GM13977 (cell line): ENCODE results near the gene DGKD.

Experiments used
- DNase-seq: peaks from one replicate; pipeline ENCODE4 v3.0.0; 2012; ENCODE audit warnings: low spot score
- CTCF ChIP-seq: IDR thresholded peaks from 2 replicates; pipeline ENCODE4 v1.5.1; 2012; ENCODE audit warnings: mild to moderate bottlenecking, control low read depth; ENCODE audit not compliant: insufficient read depth; ENCODE audit errors: extremely low read depth, missing control alignments
- in situ Hi-C: fragments of 300-500 bp; cut with MboI; formaldehyde crosslinking; loops from one replicate; pipeline ENCODE4 v1.12.0; 2022; ENCODE audit warnings: low sequenced_read_pairs, low pct_unique_long_range_greater_than_20kb, mixed read lengths, inconsistent platforms; ENCODE audit not compliant: unreplicated experiment

The DGKD gene

GRCh38 chr2:233325814-233326213, 28.5 kb upstream of the DGKD start:
- in situ Hi-C loops, result no loop called here
- no peak for DNase-seq
- no peak for TF ChIP-seq CTCF

GRCh38 chr2:233326500-233326899, 27.8 kb upstream of the DGKD start:
- TF ChIP-seq CTCF, result no peak
- no peak for DNase-seq
- in situ Hi-C loops, result no loop called here

- no peak for TF ChIP-seq CTCF
- in situ Hi-C loops, result no loop called here
- no peak for DNase-seq
Measured at GRCh38 chr2:233328922-233329321, 25.4 kb upstream of the DGKD start.

- in situ Hi-C loops, result no loop called here
- no peak for DNase-seq
- no peak for TF ChIP-seq CTCF
Measured at GRCh38 chr2:233329489-233330135, 24.7 kb upstream of the DGKD start.

- TF ChIP-seq CTCF, result no peak
- in situ Hi-C loops, result no loop called here
- peak; percentile 62 for DNase-seq
Measured at GRCh38 chr2:233331536-233331935, 22.8 kb upstream of the DGKD start.

GRCh38 chr2:233332125-233332524, 22.2 kb upstream of the DGKD start:
- TF ChIP-seq CTCF, result no peak
- in situ Hi-C loops, result no loop called here
- DNase-seq, result no peak
